GM12891 (cell line): Measurements from ENCODE around the gene FBXL17.
"Not testable (repeated sequence)": the region's sequence is repeated elsewhere in the genome, so short reads cannot be mapped to it uniquely, and the experiment has no call there.

Experiments used
- DNase-seq: peaks from one replicate; pipeline ENCODE4 v3.0.0; 2011; ENCODE audit warnings: low spot score; ENCODE audit not compliant: insufficient read length
- FAIRE-seq: peaks from 2 replicates; lab custom pipeline; 2011; peaks lifted over from hg19 to GRCh38; lab: Jason Lieb, UNC
- PAX5 ChIP-seq: IDR thresholded peaks from 2 replicates; pipeline ENCODE4 v1.6.1; 2011; ENCODE audit warnings: low read length, moderate library complexity, mild to moderate bottlenecking; ENCODE audit not compliant: insufficient read depth, severe bottlenecking
- POLR2A ChIP-seq: IDR thresholded peaks from 2 replicates; pipeline ENCODE4 v1.6.1; 2011; ENCODE audit warnings: low read depth, low read length, control low read depth
- POLR2AphosphoS5 ChIP-seq: IDR thresholded peaks from 2 replicates; pipeline ENCODE4 v1.6.1; 2011; ENCODE audit warnings: low read depth, low read length, control low read depth
- POU2F2 ChIP-seq: IDR thresholded peaks from 2 replicates; pipeline ENCODE4 v1.6.1; 2011; ENCODE audit warnings: low read depth, mild to moderate bottlenecking, control low read depth, low read length, moderate library complexity
- SPI1 ChIP-seq: IDR thresholded peaks from 2 replicates; pipeline ENCODE4 v1.6.1; 2011; ENCODE audit warnings: low read depth, low read length, control low read depth
- TAF1 ChIP-seq: IDR thresholded peaks from 2 replicates; pipeline ENCODE4 v1.6.1; 2011; ENCODE audit warnings: low read depth, low read length, control low read depth

The FBXL17 gene

GRCh38 chr5:108184940-108185339, 197.0 kb downstream of the FBXL17 start:
- TF ChIP-seq PAX5 (no peak), POU2F2 (no peak), POLR2AphosphoS5 (no peak), POLR2A (no peak), TAF1 (no peak), SPI1 (no peak)
- DNase-seq, result no peak
- FAIRE-seq, result no peak

- FAIRE-seq, result no peak
- no peak for TF ChIP-seq TAF1
- no peak for TF ChIP-seq POLR2AphosphoS5
- TF ChIP-seq SPI1, result no peak
- TF ChIP-seq POU2F2, result no peak
- no peak for TF ChIP-seq PAX5
- TF ChIP-seq POLR2A, result no peak
Observed at GRCh38 chr5:108181975-108182374, 199.9 kb downstream of the FBXL17 start.

GRCh38 chr5:108174286-108174685, 207.6 kb downstream of the FBXL17 start:
- FAIRE-seq (no peak), DNase-seq (no peak)
- no peak for TF ChIP-seq POLR2A

More at GRCh38 chr5:108181975-108182374, 199.9 kb downstream of the FBXL17 start:
- no peak for DNase-seq

- DNase-seq, result no peak
- TF ChIP-seq POU2F2, result no peak
- TF ChIP-seq TAF1, result no peak
- no peak for TF ChIP-seq POLR2A
- TF ChIP-seq PAX5, result no peak
- TF ChIP-seq POLR2AphosphoS5, result no peak
- no peak for TF ChIP-seq SPI1
- no peak for FAIRE-seq
Observed at GRCh38 chr5:108171759-108172158, 210.1 kb downstream of the FBXL17 start.

- no peak for DNase-seq
- no peak for FAIRE-seq
- TF ChIP-seq POLR2AphosphoS5, result no peak
- no peak for TF ChIP-seq POLR2A
- TF ChIP-seq SPI1, result no peak
- no peak for TF ChIP-seq POU2F2
- no peak for TF ChIP-seq PAX5
- TF ChIP-seq TAF1, result no peak
Observed at GRCh38 chr5:108168915-108169314, 213.0 kb downstream of the FBXL17 start.

GRCh38 chr5:108167174-108167573, 214.7 kb downstream of the FBXL17 start:
- FAIRE-seq, result no peak
- DNase-seq, result no peak
- TF ChIP-seq PAX5 (no peak), POLR2A (no peak), POLR2AphosphoS5 (no peak), POU2F2 (no peak), SPI1 (no peak), TAF1 (no peak)

- TF ChIP-seq PAX5, result no peak
- no peak for TF ChIP-seq POLR2AphosphoS5
- TF ChIP-seq SPI1, result no peak
- no peak for TF ChIP-seq POLR2A
- no peak for TF ChIP-seq TAF1
- no peak for TF ChIP-seq POU2F2
- FAIRE-seq, result peak; percentile 9
- DNase-seq, result no peak
Observed at GRCh38 chr5:108164574-108164973, 217.3 kb downstream of the FBXL17 start.

GRCh38 chr5:108152854-108153253, 229.0 kb downstream of the FBXL17 start:
- FAIRE-seq, DNase-seq: not testable (repeated sequence)

- no peak for DNase-seq
Observed at GRCh38 chr5:108149369-108149768, 232.5 kb downstream of the FBXL17 start.

GRCh38 chr5:108148715-108149139, 233.2 kb downstream of the FBXL17 start:
- TF ChIP-seq TAF1 (no peak), PAX5 (no peak), POLR2AphosphoS5 (no peak), POU2F2 (no peak), POLR2A (no peak), SPI1 (no peak)
- peak; percentile 26 for FAIRE-seq
- DNase-seq, result no peak

More at GRCh38 chr5:108149369-108149768, 232.5 kb downstream of the FBXL17 start:
- TF ChIP-seq PAX5 (no peak), SPI1 (no peak), TAF1 (no peak), POU2F2 (no peak), POLR2A (no peak), POLR2AphosphoS5 (no peak)
- FAIRE-seq, result no peak

GRCh38 chr5:108146222-108146621, 235.7 kb downstream of the FBXL17 start:
- TF ChIP-seq SPI1 (no peak), POLR2A (no peak), POU2F2 (no peak), POLR2AphosphoS5 (no peak), PAX5 (no peak), TAF1 (no peak)
- DNase-seq, result no peak
- FAIRE-seq, result no peak
